ENCODE data around the gene GRIK4. TPM values are rescaled to one million over a fixed set of nuclear protein-coding genes. Genes with fewer than 3 reads are reported as not detected.

GRIK4 gene
- total and polyA plus RNA-seq, 2 donors (not counting 3 experiments of a cell fraction or from before 2014, with no cell fraction given) = 0.81 to 1.6 TPM

DNA sequence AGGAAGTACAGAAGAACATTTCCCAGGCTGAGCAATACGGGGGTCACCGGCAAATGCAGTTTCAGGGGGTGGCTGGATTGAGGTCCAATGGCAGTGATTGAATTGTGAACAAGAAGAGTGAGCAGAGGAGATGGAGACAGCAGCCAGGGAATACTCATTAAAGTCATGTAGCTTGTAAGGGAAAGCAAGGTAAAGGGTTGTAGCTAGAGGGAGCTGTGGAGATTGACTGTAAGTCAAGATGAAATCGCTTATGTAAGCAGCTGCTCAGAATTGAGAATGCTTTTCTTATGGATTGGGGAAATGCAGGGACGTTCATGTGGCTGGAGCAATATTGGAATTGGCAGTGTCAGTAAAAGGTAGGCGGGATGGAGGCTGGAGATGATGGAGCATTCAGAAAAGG is 401.0 kb downstream of the GRIK4 start:
- Histone ChIP-seq H3K36me3 (ENCODE audit: control insufficient read depth in 2 of 2, extremely low read depth in 1 of 2, insufficient read depth in 2 of 2, low read length in 2 of 2) (no peaks in the 10 kb centered on the region), H3K4me1 (ENCODE audit: control insufficient read depth, extremely low read depth, insufficient read depth, low read length) (no peaks in the 10 kb centered on the region), H2AFZ (ENCODE audit: low read depth, low read length) (no peak overlapping the region), H3K27me3 (ENCODE audit: control insufficient read depth in 2 of 2, insufficient read depth in 2 of 2, low read length in 2 of 2) (no peaks in the 10 kb centered on the region), H3K9me1 (replicated peaks; ENCODE audit: control insufficient read depth, extremely low read depth, insufficient read depth, low read length) (no peaks in the 10 kb centered on the region), H3K9ac (replicated peaks; ENCODE audit: extremely low read depth, insufficient read depth, low read length) (no peak overlapping the region), H3K4me3 (replicated peaks in 1 of 3; ENCODE audit: insufficient read depth in 1 of 3, low read depth in 1 of 3, low read length in 3 of 3) (no peak overlapping the region), H4K20me1 (replicated peaks; ENCODE audit: control insufficient read depth, extremely low read depth, insufficient read depth, low read length) (no peaks in the 10 kb centered on the region), H3K4me2 (ENCODE audit: insufficient read depth, low read length) (no peak overlapping the region), H3K79me2 (ENCODE audit: control insufficient read depth, insufficient read depth, low read length) (no peaks in the 10 kb centered on the region), H3K9me3 (replicated peaks; ENCODE audit: control insufficient read depth, insufficient read depth, low read length) (no peaks in the 10 kb centered on the region), H3K27ac (ENCODE audit: insufficient read depth, low read depth, low read length) (no peak overlapping the region)
- no TSS peak for BruUV-seq (replicated peaks)
- CTCF ChIA-PET = interaction anchor here (0.7 to 2.4 kb wide), 10 partner anchors 14 to 679 kb away, joined by 3 to 18 read pairs (median 4); no protein-coding TSS in a partner anchor
- TF ChIP-seq, protein P1, sequence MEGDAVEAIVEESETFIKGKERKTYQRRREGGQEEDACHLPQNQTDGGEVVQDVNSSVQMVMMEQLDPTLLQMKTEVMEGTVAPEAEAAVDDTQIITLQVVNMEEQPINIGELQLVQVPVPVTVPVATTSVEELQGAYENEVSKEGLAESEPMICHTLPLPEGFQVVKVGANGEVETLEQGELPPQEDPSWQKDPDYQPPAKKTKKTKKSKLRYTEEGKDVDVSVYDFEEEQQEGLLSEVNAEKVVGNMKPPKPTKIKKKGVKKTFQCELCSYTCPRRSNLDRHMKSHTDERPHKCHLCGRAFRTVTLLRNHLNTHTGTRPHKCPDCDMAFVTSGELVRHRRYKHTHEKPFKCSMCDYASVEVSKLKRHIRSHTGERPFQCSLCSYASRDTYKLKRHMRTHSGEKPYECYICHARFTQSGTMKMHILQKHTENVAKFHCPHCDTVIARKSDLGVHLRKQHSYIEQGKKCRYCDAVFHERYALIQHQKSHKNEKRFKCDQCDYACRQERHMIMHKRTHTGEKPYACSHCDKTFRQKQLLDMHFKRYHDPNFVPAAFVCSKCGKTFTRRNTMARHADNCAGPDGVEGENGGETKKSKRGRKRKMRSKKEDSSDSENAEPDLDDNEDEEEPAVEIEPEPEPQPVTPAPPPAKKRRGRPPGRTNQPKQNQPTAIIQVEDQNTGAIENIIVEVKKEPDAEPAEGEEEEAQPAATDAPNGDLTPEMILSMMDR (IDR thresholded peaks at IDR 0.05; ENCODE audit: extremely low read depth in 1 of 2, insufficient read depth in 1 of 2, low read depth in 1 of 2, low read length in 2 of 2) = peak in 1 of 2 donors; percentile 20
- TF ChIP-seq JUN (IDR thresholded peaks at IDR 0.05; ENCODE audit: borderline replicate concordance, insufficient read depth, insufficient read length, low read depth) = no peak
- POLR2A ChIA-PET = no interaction called here
- DNase-seq (ENCODE audit: low read depth, low spot score) (peak; percentile 26), FAIRE-seq (peak; percentile 60)
- intact Hi-C loops (cut with micrococcal nuclease) = no loop called here
- dilution Hi-C loops (cut with MboI; ENCODE audit: extremely low pct_ligation_motif_present, low sequenced_read_pairs) = no loop called here

DNA sequence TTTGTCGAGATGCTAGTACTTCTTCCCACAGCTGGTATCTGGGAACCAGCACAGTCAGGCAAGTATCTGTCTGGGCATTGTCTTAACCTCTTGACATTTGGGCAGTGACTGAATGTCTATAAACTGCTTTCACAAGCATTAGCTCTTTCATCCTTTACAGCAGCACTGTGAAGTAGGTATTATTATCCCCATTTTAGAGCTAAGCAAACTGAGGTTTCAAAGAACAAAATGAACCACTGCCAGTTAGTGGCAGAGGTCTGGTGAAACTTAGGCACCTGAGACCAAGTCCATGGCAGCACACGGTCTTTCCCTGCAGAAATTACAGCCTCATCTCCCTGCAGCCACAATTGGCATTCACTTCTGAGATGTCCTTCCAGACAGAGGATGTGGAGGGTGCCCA is 401.4 kb downstream of the GRIK4 start:
- Histone ChIP-seq H3K4me3 (replicated peaks in 1 of 3; ENCODE audit: insufficient read depth in 1 of 3, low read depth in 1 of 3, low read length in 3 of 3) (no peak overlapping the region), H3K9me1 (replicated peaks; ENCODE audit: control insufficient read depth, extremely low read depth, insufficient read depth, low read length) (no peaks in the 10 kb centered on the region), H3K27ac (ENCODE audit: insufficient read depth, low read depth, low read length) (no peak overlapping the region), H3K4me1 (ENCODE audit: control insufficient read depth, extremely low read depth, insufficient read depth, low read length) (no peaks in the 10 kb centered on the region), H3K36me3 (ENCODE audit: control insufficient read depth in 2 of 2, extremely low read depth in 1 of 2, insufficient read depth in 2 of 2, low read length in 2 of 2) (no peaks in the 10 kb centered on the region), H3K4me2 (ENCODE audit: insufficient read depth, low read length) (no peak overlapping the region), H3K9ac (replicated peaks; ENCODE audit: extremely low read depth, insufficient read depth, low read length) (no peak overlapping the region), H4K20me1 (replicated peaks; ENCODE audit: control insufficient read depth, extremely low read depth, insufficient read depth, low read length) (no peaks in the 10 kb centered on the region), H3K9me3 (replicated peaks; ENCODE audit: control insufficient read depth, insufficient read depth, low read length) (no peaks in the 10 kb centered on the region), H3K79me2 (ENCODE audit: control insufficient read depth, insufficient read depth, low read length) (no peaks in the 10 kb centered on the region), H2AFZ (ENCODE audit: low read depth, low read length) (no peak overlapping the region), H3K27me3 (ENCODE audit: control insufficient read depth in 2 of 2, insufficient read depth in 2 of 2, low read length in 2 of 2) (no peaks in the 10 kb centered on the region)
- FAIRE-seq (no peak), DNase-seq (ENCODE audit: low read depth, low spot score) (no peak)
- dilution Hi-C loops (cut with MboI; ENCODE audit: extremely low pct_ligation_motif_present, low sequenced_read_pairs) (no loop called here), intact Hi-C loops (cut with micrococcal nuclease) (no loop called here)
- POLR2A ChIA-PET = no interaction called here
- BruUV-seq (replicated peaks) = no TSS peak
- TF ChIP-seq POLR2AphosphoS5 (IDR thresholded peaks at IDR 0.05; ENCODE audit: insufficient read depth, low read depth, low read length) (no peak), MYC (IDR thresholded peaks at IDR 0.05; ENCODE audit: low read depth, low read length) (no peak), POLR2A (IDR thresholded peaks at IDR 0.05; ENCODE audit: low read depth, low read length) (no peak), GATA2 (IDR thresholded peaks at IDR 0.05; ENCODE audit: insufficient read depth, insufficient read length, low read depth, low read length) (no peak), EZH2 (IDR thresholded peaks at IDR 0.05; ENCODE audit: borderline replicate concordance, low read depth, low read length, severe bottlenecking) (no peak), JUN (IDR thresholded peaks at IDR 0.05; ENCODE audit: borderline replicate concordance, insufficient read depth, insufficient read length, low read depth) (no peak), FOS (IDR thresholded peaks at IDR 0.05; ENCODE audit: borderline replicate concordance, insufficient read depth, low read length) (no peak)
- TF ChIP-seq, protein P1 (IDR thresholded peaks at IDR 0.05; ENCODE audit: extremely low read depth in 1 of 2, insufficient read depth in 1 of 2, low read depth in 1 of 2, low read length in 2 of 2) = no peak
- TF ChIP-seq, protein P2, sequence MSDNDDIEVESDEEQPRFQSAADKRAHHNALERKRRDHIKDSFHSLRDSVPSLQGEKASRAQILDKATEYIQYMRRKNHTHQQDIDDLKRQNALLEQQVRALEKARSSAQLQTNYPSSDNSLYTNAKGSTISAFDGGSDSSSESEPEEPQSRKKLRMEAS (IDR thresholded peaks at IDR 0.05; ENCODE audit: insufficient read depth, insufficient read length) = no peak
- CTCF ChIA-PET = interaction anchor here (0.6 to 2.4 kb wide), 12 partner anchors 12 to 355 kb away, joined by 3 to 18 read pairs (median 4); no protein-coding TSS in a partner anchor
